Measurements from ENCODE around the gene ANKRD1. TPM values are rescaled to one million over a fixed set of nuclear protein-coding genes. Genes with fewer than 3 reads are reported as not detected.
A peak's percentile ranks its signal among the peaks of the same experiment; 100 is the strongest.

The ANKRD1 gene
- total and polyA plus RNA-seq, 2 experiments from 2014 or later, result 9.4 to 32.7 TPM

GRCh38 chr10:90871279-90871765 is 49.6 kb downstream of the ANKRD1 start:
- no peaks in the 10 kb centered on the region for H3K9me3 ChIP-seq (ENCODE audit: low read depth)
- H3K27ac ChIP-seq, result no peak overlapping the region
- peak; percentile 74 for TF ChIP-seq CTCF (IDR thresholded peaks at IDR 0.05; ENCODE audit: low read depth, low read length)
- H3K4me3 ChIP-seq, result peak overlapping the region; percentile 93
- no peaks in the 10 kb centered on the region for H3K27me3 ChIP-seq
- peak; percentile 78 to 92 for DNase-seq (ENCODE audit: low read depth in 1 of 2, low spot score in 1 of 2)
- H3K36me3 ChIP-seq, result peaks cover 4% of the 10 kb centered on the region
- peaks cover 7% of the 10 kb centered on the region for H3K4me1 ChIP-seq (ENCODE audit: low read depth)

GRCh38 chr10:90866050-90866598 is 54.8 kb downstream of the ANKRD1 start:
- DNase-seq (ENCODE audit: low read depth in 1 of 2, low spot score in 1 of 2), result no peak
- Histone ChIP-seq H3K4me1 (ENCODE audit: low read depth) (no peaks in the 10 kb centered on the region), H3K36me3 (no peaks in the 10 kb centered on the region), H3K9me3 (ENCODE audit: low read depth) (no peaks in the 10 kb centered on the region), H3K27ac (no peak overlapping the region), H3K4me3 (no peak overlapping the region), H3K27me3 (no peaks in the 10 kb centered on the region)
- TF ChIP-seq CTCF (IDR thresholded peaks at IDR 0.05; ENCODE audit: low read depth, low read length), result no peak

- H3K27me3 ChIP-seq, result no peaks in the 10 kb centered on the region
- H3K4me1 ChIP-seq (ENCODE audit: low read depth), result no peaks in the 10 kb centered on the region
- H3K9me3 ChIP-seq (ENCODE audit: low read depth), result no peaks in the 10 kb centered on the region
- TF ChIP-seq CTCF (IDR thresholded peaks at IDR 0.05; ENCODE audit: low read depth, low read length), result peak; percentile 53
- H3K36me3 ChIP-seq, result no peaks in the 10 kb centered on the region
- peak in 1 of 2 donors; percentile 59 for DNase-seq (ENCODE audit: low read depth in 1 of 2, low spot score in 1 of 2)
- no peak overlapping the region for H3K4me3 ChIP-seq
- H3K27ac ChIP-seq, result no peak overlapping the region
Measured at GRCh38 chr10:90865401-90865800, 55.5 kb downstream of the ANKRD1 start.

GRCh38 chr10:90862908-90863514 is 57.9 kb downstream of the ANKRD1 start:
- no peak overlapping the region for H3K27ac ChIP-seq
- no peak overlapping the region for H3K4me3 ChIP-seq
- H3K9me3 ChIP-seq (ENCODE audit: low read depth), result no peaks in the 10 kb centered on the region
- peak; percentile 85 for TF ChIP-seq CTCF (IDR thresholded peaks at IDR 0.05; ENCODE audit: low read depth, low read length)
- H3K36me3 ChIP-seq, result no peaks in the 10 kb centered on the region
- H3K27me3 ChIP-seq, result peaks cover 11% of the 10 kb centered on the region
- DNase-seq (ENCODE audit: low read depth in 1 of 2, low spot score in 1 of 2), result peak; percentile 38 to 71
- H3K4me1 ChIP-seq (ENCODE audit: low read depth), result no peaks in the 10 kb centered on the region

Other genes with a start within 250 kb of the ANKRD1 start
- gene HTR7, start 63.0 kb downstream of the ANKRD1 start, total RNA-seq, result 0.07 TPM in 1 of 2 replicates, not detected in the other
- not detected in 2 replicates for gene HTR7, start 63.0 kb downstream of the ANKRD1 start, polyA plus RNA-seq
- gene RPP30, start 49.1 kb downstream of the ANKRD1 start, total RNA-seq, result 23.6 and 26.7 TPM in 2 replicates
- gene RPP30, start 49.1 kb downstream of the ANKRD1 start, polyA plus RNA-seq, result 48.4 and 51.4 TPM in 2 replicates

Measured in cardiac muscle cell (in vitro differentiated cells and primary cell).